ENCODE results near the gene SLC5A6.

Gene SLC5A6

DNA sequence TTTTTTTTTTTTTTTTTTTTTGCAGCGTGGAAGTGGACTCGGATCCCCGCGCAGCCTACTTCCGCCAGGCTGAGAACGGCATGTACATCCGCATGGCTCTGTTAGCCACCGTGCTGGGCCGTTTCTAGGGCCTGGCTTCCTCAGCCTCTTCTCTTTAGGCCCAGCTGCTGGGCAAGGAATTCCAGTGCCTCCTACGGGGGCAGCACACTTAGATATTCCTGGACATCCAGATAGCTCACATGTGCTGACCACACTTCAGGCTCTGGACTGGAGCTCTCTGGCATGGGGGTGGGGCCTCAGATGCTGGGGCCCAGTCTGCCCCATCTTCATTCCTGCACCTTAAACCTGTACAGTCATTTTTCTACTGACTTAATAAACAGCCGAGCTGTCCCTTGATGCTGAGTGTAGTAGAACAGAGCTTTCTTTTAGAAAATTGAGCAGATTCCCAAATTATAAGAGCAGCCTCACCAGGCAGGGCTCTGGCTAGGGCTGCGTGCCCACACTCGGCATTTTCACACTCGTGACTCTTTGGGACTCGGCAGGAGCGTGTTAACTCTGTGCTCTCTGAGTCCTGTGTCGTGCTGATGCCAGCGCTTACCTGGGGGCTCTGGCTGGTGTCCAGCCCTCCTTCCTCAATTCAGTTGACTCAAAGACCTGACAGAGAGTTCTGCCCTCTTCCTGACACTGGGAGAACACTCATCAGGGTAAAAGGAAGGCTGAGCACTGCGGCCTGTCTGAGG, 31.5 kb upstream of the SLC5A6 start:
- no peak for FAIRE-seq
- DNase-seq (ENCODE audit: insufficient read length, low spot score), result no peak
- no peak for TF ChIP-seq POLR2A (IDR thresholded peaks at IDR 0.05; ENCODE audit: low read depth, low read length)

- FAIRE-seq (no peak), DNase-seq (ENCODE audit: insufficient read length, low spot score) (no peak)
- TF ChIP-seq POLR2A (IDR thresholded peaks at IDR 0.05; ENCODE audit: low read depth, low read length), result no peak
Measured at GRCh38 chr2:27242614-27242951, 30.5 kb upstream of the SLC5A6 start.

GRCh38 chr2:27241761-27242613, 29.9 kb upstream of the SLC5A6 start:
- FAIRE-seq (no peak), DNase-seq (ENCODE audit: insufficient read length, low spot score) (no peak)
- no peak for TF ChIP-seq POLR2A (IDR thresholded peaks at IDR 0.05; ENCODE audit: low read depth, low read length)

DNA sequence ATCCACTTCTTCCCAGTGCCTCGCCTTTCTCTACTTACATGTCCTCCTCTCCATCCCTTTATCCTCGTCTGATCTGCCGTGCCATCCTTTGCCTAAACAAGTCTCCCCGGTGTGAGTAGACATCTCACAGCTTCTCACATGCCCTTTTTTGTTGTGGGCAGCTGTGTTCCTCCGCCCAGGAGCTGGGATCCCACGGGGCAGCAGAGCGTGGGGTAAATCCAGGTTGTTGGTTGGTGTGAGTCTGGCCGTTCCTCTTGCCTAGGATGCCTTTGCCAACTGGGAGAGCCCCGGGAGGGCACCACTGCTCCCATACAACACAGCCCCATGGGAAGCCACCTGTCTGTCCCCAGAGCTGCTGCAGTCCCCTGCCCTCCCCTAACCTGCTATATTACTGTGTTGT, 28.3 kb upstream of the SLC5A6 start:
- DNase-seq (ENCODE audit: insufficient read length, low spot score) (no peak), FAIRE-seq (no peak)
- no peak for TF ChIP-seq POLR2A (IDR thresholded peaks at IDR 0.05; ENCODE audit: low read depth, low read length)

DNA sequence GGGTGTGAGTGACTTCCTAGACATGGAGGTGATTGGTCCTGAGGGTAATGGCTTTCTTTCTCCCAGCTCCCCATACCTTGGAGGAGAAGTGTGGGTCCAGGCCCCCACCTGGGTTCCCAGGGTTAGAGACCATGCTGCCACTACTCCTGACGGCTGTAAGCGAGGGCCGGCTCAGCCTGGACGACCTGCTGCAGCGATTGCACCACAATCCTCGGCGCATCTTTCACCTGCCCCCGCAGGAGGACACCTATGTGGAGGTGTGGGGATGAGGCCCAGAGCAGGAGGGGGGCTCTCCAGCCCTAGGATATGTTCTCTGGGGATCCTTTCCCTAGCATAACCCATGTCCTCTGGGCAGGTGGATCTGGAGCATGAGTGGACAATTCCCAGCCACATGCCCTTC, 26.9 kb upstream of the SLC5A6 start:
- TF ChIP-seq POLR2A (IDR thresholded peaks at IDR 0.05; ENCODE audit: low read depth, low read length), result no peak
- DNase-seq (ENCODE audit: insufficient read length, low spot score), result no peak
- no peak for FAIRE-seq

DNA sequence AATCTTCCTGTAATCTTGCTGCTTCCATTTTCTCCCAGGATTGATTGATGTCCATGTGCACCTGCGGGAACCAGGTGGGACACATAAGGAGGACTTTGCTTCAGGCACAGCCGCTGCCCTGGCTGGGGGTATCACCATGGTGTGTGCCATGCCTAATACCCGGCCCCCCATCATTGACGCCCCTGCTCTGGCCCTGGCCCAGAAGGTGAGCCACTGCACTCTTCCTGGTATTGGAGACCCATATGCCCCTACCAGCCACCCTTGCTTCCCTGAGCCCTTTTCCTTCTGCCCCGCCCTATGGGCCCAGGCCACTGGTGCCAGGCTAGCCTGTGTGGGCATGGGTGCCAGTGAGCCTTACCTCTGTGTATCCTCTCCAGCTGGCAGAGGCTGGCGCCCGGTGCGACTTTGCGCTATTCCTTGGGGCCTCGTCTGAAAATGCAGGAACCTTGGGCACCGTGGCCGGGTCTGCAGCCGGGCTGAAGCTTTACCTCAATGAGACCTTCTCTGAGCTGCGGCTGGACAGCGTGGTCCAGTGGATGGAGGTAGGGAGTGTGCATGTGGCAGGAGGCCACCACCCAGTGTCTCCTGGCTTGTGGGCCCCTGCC, 25.4 kb upstream of the SLC5A6 start:
- FAIRE-seq, result no peak
- TF ChIP-seq POLR2A (IDR thresholded peaks at IDR 0.05; ENCODE audit: low read depth, low read length), result no peak
- no peak for DNase-seq (ENCODE audit: insufficient read length, low spot score)

GRCh38 chr2:27236626-27237025, 24.6 kb upstream of the SLC5A6 start:
- FAIRE-seq (no peak), DNase-seq (ENCODE audit: insufficient read length, low spot score) (no peak)
- no peak for TF ChIP-seq POLR2A (IDR thresholded peaks at IDR 0.05; ENCODE audit: low read depth, low read length)

DNA sequence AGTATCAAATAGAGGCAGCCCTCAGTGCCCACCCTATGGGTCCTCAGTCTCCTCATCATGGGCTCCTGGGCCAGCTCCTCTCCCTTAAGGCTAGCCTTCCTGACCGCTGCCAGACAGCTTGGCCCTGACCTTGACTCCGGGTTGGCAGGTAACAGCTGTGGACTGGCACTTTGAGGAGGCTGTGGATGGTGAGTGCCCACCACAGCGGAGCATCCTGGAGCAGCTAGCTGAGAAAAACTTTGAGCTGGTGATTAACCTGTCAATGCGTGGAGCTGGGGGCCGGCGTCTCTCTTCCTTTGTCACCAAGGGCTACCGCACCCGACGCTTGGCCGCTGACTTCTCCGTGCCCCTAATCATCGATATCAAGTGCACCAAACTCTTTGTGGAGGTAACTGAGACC, 24.1 kb upstream of the SLC5A6 start:
- DNase-seq (ENCODE audit: insufficient read length, low spot score), result no peak
- TF ChIP-seq POLR2A (IDR thresholded peaks at IDR 0.05; ENCODE audit: low read depth, low read length), result no peak
- FAIRE-seq, result no peak

DNA sequence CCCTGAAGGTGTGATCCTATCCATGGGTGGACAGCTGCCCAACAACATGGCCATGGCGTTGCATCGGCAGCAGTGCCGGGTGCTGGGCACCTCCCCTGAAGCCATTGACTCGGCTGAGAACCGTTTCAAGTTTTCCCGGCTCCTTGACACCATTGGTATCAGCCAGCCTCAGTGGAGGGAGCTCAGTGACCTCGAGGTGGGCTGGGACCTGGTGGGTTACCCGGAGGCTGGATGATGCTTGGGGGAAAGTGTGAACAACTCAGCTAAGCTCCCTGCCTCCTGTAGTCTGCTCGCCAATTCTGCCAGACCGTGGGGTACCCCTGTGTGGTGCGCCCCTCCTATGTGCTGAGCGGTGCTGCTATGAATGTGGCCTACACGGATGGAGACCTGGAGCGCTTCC, 21.3 kb upstream of the SLC5A6 start:
- FAIRE-seq, result no peak
- TF ChIP-seq POLR2A (IDR thresholded peaks at IDR 0.05; ENCODE audit: low read depth, low read length), result no peak
- DNase-seq (ENCODE audit: insufficient read length, low spot score), result no peak

DNA sequence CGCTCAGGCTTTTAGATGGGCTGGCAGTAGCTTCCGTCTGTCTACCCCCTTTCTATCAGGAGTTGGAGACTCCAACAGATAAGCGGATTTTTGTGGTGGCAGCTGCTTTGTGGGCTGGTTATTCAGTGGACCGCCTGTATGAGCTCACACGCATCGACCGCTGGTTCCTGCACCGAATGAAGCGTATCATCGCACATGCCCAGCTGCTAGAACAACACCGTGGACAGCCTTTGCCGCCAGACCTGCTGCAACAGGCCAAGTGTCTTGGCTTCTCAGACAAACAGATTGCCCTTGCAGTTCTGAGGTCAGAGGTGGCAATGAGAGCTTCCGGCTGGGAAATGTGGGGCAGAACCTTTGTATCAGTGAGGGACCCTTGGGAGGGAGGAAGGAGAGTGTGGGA, 19.9 kb upstream of the SLC5A6 start:
- FAIRE-seq (no peak), DNase-seq (ENCODE audit: insufficient read length, low spot score) (no peak)
- TF ChIP-seq POLR2A (IDR thresholded peaks at IDR 0.05; ENCODE audit: low read depth, low read length), result no peak

- DNase-seq (ENCODE audit: insufficient read length, low spot score) (no peak), FAIRE-seq (no peak)
- no peak for TF ChIP-seq POLR2A (IDR thresholded peaks at IDR 0.05; ENCODE audit: low read depth, low read length)
Measured at GRCh38 chr2:27227501-27227900, 15.4 kb upstream of the SLC5A6 start.

DNA sequence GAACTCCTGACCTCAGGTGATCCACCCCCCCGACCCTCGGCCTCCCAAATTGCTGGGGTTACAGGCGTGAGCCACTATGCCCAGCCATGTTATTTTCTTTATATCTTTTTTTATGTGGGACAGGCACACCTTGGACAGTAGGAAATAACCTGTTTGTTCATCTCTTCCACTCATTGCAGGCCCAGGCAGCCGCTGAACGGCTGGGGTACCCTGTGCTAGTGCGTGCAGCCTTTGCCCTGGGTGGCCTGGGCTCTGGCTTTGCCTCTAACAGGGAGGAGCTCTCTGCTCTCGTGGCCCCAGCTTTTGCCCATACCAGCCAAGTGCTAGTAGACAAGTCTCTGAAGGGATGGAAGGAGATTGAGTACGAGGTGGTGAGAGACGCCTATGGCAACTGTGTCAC, 13.5 kb upstream of the SLC5A6 start:
- no peak for TF ChIP-seq POLR2A (IDR thresholded peaks at IDR 0.05; ENCODE audit: low read depth, low read length)
- no peak for FAIRE-seq
- no peak for DNase-seq (ENCODE audit: insufficient read length, low spot score)

DNA sequence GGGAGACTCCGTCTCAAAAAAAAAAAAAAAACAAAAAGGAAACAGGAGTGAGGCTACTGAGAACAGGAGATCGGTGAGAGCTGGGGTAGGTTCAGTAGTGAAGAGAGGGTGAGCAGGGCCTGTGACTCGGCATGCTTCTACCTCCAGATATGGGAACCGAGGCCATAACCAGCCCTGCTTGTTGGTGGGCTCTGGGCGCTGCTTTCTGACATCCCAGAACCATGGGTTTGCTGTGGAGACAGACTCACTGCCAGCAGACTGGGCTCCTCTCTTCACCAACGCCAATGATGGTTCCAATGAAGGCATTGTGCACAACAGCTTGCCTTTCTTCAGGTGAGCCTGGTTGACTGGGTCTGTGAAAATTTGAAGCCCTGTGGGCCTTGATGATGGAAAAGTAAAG, 11.3 kb upstream of the SLC5A6 start:
- FAIRE-seq (no peak), DNase-seq (ENCODE audit: insufficient read length, low spot score) (no peak)
- TF ChIP-seq POLR2A (IDR thresholded peaks at IDR 0.05; ENCODE audit: low read depth, low read length), result no peak

- DNase-seq (ENCODE audit: insufficient read length, low spot score) (no peak), FAIRE-seq (no peak)
- no peak for TF ChIP-seq POLR2A (IDR thresholded peaks at IDR 0.05; ENCODE audit: low read depth, low read length)
Measured at GRCh38 chr2:27222407-27222806, 10.3 kb upstream of the SLC5A6 start.

- no peak for FAIRE-seq
- DNase-seq (ENCODE audit: insufficient read length, low spot score), result no peak
- TF ChIP-seq POLR2A (IDR thresholded peaks at IDR 0.05; ENCODE audit: low read depth, low read length), result no peak
Measured at GRCh38 chr2:27221166-27221565, 9.1 kb upstream of the SLC5A6 start.
